Brain microvascular endothelial cell (primary cell): ENCODE data around the gene LBHD1.

ENCODE experiments used
- DNase-seq: peaks from one replicate; pipeline ENCODE4 v3.0.0-alpha.2; 2020
- H3K27ac ChIP-seq: fragments of 250-450 bp; sonication (Bioruptor Pico); 2 replicates; pipeline ENCODE4 v1.5.1; 2020; ENCODE audit warnings: mild to moderate bottlenecking, moderate library complexity
- H3K27me3 ChIP-seq: fragments of 250-450 bp; sonication (Bioruptor Pico); replicated peaks from 2 replicates; pipeline ENCODE4 v1.5.1; 2020; ENCODE audit warnings: mild to moderate bottlenecking
- H3K36me3 ChIP-seq: fragments of 250-450 bp; sonication (Bioruptor Pico); replicated peaks from 2 replicates; pipeline ENCODE4 v1.5.1; 2020; ENCODE audit warnings: mild to moderate bottlenecking
- H3K4me3 ChIP-seq: 2 replicates; pipeline ENCODE4 v1.5.1; 2011; ENCODE audit warnings: low read depth, mild to moderate bottlenecking, control low read depth, low read length, moderate library complexity
- in situ Hi-C: cut with HindIII; loops from 2 replicates; pipeline ENCODE4 v1.10.0; 2017; ENCODE audit warnings: low sequenced_read_pairs, low pct_ligation_motif_present
- TF ChIP-seq, protein P1 (sequence below): IDR thresholded peaks from 2 replicates; pipeline ENCODE4 v1.5.1; 2011; ENCODE audit warnings: low read depth, mild to moderate bottlenecking, moderate library complexity, low read length, control low read depth, inconsistent platforms; ENCODE audit errors: missing control alignments

The LBHD1 gene

DNA sequence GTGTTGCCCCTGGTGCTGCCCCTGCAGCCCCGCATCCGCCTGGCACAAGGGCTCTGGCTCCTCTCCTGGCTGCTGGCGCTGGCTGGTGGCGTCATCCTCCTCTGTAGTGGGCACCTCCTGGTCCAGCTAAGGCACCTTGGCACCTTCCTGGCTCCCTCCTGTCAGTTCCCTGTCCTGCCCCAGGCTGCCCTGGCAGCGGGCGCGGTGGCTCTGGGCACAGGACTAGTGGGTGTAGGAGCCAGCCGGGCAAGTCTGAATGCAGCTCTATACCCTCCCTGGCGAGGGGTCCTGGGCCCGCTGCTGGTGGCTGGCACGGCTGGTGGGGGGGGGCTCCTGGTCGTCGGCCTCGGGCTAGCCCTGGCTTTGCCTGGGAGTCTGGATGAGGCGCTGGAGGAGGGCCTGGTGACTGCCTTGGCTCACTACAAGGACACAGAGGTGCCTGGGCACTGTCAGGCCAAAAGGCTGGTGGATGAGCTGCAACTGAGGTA is 58.7 kb downstream of the LBHD1 start:
- DNase-seq: no peak
- Histone ChIP-seq H3K27ac (no peak overlapping the region), H3K36me3 (peaks cover 10% of the 10 kb centered on the region), H3K27me3 (no peaks in the 10 kb centered on the region), H3K4me3 (no peak overlapping the region)
- TF ChIP-seq, protein P1, sequence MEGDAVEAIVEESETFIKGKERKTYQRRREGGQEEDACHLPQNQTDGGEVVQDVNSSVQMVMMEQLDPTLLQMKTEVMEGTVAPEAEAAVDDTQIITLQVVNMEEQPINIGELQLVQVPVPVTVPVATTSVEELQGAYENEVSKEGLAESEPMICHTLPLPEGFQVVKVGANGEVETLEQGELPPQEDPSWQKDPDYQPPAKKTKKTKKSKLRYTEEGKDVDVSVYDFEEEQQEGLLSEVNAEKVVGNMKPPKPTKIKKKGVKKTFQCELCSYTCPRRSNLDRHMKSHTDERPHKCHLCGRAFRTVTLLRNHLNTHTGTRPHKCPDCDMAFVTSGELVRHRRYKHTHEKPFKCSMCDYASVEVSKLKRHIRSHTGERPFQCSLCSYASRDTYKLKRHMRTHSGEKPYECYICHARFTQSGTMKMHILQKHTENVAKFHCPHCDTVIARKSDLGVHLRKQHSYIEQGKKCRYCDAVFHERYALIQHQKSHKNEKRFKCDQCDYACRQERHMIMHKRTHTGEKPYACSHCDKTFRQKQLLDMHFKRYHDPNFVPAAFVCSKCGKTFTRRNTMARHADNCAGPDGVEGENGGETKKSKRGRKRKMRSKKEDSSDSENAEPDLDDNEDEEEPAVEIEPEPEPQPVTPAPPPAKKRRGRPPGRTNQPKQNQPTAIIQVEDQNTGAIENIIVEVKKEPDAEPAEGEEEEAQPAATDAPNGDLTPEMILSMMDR: no peak
- in situ Hi-C loops: no loop called here
